HS-5 (cell line): ENCODE data around the gene MCM9.

Source experiments
- DNase-seq: peaks from one replicate; pipeline ENCODE4 v3.0.0-alpha.2; 2012; ENCODE audit warnings: low read depth

Gene MCM9

DNA sequence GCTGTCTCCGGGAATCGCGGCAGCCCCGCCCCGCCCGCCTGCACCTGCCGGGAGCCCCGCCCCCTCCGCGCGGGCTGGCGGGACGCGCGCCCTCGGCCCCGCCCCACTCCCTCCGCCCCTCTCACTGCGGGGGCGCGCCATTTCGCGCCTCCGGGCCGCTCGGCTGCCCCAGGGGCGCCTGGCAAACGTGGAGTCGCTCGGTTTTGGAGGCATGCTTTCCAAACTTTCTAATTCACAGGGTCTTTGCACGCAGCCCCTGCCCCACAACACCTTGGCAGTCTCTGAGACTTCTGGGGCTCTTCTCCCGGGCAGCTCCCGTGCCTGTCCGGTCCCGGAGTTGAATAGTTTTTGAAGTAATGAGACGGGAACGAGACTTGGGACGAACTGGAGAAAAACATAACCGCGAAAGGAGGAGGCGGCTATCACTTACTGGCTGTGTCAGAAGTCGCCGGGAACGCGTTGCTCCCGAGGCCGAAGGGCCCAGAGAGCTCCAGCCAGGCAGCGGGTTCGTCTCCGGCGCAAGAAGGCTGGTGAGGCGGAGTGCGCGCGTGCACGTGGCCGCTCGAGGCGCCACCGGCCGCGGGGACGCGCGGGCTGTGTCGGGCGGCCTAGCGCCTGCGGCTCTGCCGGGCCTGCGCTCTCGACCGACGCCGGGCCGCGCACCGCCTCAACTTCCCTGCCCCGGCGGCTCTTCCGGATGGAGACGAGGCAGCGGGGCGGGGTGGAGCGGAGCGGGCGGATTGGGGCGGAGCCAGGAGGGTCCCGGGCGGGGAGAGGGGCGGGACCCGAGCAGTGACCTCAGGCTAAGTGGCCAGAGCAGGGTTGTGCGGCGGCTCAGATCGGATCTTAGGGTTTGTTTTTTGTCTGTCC, at the start of gene MCM9:
TSS of gene MCM9 (minus strand) at position 699 of the 870 bp plus-strand sequence. CDS start 3,436 bp downstream, outside the sequence.
- peak; percentile 43 for DNase-seq

DNA sequence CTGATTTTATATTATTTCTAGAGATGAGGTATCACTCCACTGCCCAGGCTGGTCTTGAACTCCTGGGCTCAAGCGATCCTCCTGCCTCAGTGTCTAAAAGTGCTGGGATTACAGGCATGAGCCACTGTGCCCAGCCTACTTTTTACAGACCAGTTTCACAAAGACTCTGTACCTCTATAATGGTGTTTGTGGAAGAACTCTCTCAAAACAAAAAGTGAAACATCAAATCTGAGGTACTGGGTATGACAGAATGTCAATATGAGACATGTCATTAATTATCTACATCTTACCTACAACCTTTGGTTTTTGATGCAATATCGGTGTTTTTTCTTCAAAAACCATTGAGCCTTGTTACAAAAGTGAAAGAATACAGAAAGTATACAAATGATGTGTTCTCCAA, 49.4 kb upstream of the MCM9 start:
- DNase-seq, result no peak

DNA sequence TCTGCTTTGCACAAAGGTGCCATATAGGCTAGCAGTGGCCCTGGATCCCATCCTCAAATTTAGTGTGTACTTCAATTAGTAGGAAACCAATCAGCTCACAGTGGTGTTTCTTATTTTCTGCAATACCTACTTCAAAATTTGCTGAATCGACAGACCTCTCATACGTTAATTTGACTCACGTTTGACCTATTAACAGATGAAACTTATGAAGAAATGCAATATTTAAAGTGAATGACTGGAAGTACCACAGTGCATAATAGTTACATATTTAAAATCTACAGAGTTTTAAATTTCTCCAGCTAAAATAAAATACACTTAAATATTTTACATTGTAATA, 47.6 kb upstream of the MCM9 start:
- DNase-seq, result no peak

DNA sequence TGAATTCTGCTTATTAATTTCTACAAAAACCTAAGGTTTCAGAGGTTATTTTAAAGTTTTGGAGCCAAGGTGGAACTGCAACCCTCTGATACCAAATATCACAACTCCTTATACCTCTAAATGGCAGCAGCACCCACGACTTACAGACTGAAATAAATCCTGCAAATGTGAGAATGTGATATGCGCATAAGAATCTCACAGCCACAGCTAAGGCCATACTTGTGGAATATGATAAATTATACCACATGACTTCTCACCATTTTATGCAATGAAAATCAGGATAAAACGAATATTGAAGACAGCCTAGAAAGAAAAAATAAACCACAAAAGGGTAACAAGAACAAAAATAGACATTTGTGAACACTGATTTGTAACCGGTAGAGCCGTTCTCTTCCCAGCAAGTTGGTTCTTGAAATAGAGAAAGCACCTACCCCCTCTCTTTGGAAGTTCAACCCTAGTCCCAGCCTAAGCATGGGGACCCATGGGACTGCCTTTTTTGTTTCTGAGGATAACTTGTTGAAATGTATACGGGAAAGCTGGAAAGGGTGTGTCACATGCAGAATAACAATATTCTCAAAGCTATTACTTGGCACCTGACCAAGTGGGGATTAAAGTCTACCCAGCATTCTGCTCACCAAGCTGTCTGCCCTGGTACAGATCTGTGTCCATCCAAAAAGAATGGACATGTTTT, 47.1 kb upstream of the MCM9 start:
- no peak for DNase-seq

DNA sequence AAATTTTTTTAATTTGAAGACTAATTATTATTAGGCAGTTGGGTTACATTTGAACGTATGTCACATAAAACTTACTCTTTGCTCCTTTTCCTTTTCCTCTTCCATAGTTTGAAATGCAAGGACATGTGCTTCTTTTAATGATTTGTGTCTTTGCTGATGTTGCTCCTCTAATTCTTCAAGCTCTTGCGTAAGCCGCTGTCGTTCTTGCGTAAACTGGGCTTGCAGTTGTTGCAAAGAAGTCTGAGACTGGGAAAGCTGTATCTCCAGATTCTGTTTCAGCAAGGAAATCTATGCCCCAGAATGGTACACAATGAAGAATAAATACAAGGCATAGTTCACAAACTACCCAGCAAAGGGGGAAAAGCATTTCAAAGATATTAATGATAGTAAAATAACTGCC, 45.1 kb upstream of the MCM9 start:
- DNase-seq, result no peak

DNA sequence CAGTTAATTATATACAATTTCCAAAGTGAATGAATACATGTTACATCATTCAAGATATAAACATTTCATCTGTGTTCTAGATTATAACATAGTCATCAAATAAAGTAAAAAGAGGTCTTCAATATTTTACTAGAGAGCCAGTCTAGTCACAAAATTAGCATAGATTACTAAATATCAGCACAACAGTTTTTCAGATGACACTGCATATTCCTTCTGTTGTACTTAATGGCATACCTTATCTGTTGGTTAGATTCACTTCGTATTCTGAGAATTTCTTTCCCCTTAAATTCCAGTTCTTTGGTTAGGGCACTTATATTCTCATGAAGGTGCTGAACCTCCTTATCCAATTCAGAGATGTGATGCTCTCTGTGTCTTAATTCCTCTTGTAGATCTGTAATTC, 39.8 kb upstream of the MCM9 start:
- DNase-seq, result no peak

DNA sequence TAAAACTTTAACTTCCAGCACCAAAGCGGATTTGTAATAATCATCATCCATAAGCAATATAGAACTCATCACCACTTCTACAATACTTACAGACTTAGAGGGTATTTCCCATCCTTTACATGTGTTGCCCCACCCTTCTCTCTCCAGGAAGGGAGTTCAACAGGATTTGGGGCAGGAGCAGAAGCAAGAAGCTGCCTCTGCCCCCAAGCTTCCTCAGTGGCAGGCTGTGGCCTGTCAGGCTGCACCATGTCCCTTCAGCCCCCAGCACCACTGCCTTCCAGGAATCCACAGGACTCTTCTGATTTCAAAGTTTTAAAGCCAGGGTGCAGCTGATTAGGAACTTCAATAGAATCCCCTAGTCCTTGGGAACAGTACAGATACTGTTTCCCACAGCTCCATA, 36.7 kb upstream of the MCM9 start:
- DNase-seq, result no peak

DNA sequence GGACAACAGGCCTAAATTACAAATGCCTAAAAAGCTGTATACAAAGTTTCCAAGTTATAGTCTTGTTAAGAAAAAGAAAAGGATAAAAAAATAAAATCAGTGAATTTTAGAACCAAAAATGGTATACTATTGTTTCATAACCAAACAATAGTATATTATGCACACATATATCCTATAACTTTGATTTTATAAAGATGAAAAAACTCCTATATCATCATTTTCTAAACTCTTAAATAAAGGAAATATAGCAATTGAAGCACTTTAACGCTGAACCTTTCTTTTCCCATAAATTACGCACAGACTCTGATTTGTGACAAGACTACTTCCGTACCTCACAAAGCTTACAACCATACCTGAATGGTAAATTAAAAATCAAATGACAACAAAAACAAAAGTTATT, 35.9 kb upstream of the MCM9 start:
- no peak for DNase-seq

DNA sequence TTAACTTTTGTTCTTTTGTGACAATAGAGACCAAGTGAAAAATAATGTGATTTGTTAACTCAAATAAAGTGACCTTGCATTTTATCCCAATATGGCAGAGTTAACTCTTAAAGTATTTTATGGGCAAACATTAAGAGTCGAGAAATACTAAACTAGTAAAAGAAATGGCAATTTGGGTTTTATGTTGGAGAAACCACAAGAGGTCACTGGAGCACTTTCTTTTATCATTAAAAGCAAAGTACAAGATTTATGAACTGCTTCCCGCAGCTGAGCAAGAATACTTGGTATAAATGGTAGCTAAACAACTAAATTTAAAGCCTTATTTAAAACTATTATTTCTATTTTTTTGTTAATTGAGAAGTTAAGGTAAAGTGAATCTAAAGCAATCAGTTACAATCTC, 33.5 kb upstream of the MCM9 start:
- peak; percentile 3 for DNase-seq

DNA sequence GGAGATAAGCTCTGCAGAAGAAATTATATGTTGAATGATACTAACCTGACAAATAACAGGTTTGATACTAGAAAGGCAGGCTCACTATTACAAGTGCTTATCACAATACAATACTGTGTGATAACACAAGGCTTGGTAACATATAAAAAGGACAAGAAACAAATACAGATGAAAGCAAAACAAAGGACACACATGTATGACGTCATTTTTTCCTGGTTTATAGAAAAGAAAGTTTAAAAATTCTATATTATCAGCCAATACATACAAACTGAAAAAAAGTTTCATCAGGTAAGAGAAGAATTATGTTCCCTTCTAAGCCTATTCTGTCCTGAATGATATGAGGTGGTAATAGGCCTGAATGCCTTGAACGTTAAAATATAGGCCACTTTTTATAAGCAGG, 32.3 kb upstream of the MCM9 start:
- no peak for DNase-seq

DNA sequence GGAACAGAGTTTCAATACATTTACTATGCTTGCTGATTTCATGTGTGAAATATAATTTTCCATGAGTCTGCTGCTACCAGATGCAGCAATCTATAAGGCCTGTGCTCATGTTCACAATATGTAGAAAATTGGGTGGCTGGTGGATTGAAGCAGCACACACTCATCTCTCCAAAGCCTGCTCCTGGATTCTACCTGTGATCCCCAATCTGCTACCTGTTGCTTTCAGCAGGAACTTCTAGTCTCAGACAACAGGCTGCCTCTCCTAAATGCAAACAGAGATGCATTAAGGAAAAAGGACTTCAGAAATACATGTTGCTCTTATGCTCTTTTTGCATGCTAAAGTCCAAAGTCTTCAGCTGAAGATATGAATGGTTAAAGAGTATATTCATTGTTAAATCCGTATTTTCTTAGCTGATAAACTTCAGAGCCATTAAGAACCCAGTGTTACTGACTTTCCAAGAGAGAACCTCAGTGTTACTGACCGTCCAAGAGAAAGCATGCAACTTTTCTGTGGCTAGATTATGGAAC, 30.9 kb upstream of the MCM9 start:
- no peak for DNase-seq

DNA sequence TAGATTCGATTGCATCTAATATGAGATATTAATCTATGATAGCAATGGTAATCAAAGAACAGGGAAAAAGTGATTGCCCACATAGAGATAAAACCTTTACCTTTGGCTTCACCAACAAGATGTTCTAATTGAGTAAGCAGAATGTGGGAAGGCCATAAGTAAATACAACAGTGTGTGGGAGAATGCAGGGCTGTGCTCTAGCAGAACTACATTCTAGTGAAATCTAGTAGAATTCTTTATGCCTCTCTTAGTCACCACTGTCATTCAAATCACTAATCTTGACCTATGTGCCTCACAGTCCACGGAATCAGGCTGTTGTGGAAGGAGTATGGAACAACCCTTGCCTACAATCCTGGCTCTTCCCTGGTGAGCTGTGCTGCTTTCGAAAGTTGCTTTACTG, 30.4 kb upstream of the MCM9 start:
- no peak for DNase-seq

DNA sequence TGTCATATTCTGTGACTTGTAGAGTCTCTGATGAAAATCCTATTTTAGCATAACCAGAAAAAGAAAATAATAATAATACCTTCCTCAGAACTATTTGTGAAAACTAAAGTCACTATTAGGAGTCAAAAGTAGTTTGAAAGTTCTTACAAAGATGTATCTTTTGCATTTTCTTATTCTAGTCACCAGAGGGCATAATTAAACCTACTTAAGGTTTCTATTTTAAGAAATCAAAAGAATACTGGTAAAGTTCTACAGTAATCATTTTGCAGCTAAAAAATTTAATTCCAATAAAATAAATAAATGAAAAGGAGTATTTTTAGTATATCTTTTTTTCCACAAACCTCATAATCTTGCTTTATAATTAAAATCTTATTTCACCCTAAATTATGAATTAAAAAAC, 28.0 kb upstream of the MCM9 start:
- DNase-seq, result no peak

DNA sequence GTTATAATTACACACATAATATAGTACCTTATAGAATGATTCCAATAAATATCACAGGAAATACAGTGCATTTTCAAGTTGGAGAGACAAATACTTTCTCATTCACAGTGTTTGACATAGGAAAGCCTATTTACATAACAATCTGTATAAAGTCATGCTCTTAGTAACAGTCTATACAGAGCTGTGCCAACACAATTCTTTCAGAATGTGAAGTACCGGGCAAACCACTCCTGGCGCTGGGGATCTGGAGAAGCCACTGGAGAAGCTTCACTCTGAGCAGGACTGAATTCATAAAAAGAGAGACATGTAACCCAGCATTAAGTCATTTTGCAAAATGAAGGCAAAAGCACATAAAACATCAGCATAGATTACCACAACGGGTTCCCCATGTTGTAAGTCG, 24.9 kb upstream of the MCM9 start:
- no peak for DNase-seq

DNA sequence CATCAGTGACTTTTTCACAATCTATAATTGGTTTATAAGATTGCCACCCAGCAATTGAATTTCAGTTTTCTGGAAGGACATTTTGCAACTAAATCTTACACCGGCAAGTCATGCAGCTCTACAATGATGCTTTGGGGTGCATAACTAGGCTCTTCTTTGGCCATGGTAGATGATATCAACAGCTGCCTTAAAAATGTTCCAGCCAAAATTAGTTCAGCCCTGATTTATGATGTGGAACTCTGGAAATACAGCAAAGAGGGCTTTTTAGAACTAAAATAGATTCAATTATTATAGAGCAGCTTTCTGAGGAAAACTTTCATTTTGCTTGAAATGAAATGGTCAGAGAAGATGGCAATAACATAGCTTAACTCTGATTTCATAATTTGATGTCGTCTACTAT, 18.4 kb upstream of the MCM9 start:
- no peak for DNase-seq

DNA sequence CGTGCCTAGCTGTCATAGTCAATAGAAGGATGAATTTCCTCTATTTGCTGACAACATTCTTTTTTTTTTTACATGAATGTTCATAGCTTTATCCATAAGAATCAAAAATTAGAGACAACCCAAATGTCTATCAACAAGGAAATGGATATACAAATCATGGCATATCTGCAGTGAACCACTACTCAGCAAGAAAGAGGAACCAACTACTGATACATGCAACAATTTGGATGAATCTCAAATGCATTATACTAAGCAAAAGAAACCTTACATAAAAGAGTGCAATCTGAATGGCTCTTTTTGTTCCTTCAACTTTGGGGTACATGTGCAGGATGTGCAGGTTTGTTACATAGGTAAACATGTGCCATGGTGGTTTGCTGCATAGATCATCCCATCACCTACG, 17.7 kb upstream of the MCM9 start:
- no peak for DNase-seq

DNA sequence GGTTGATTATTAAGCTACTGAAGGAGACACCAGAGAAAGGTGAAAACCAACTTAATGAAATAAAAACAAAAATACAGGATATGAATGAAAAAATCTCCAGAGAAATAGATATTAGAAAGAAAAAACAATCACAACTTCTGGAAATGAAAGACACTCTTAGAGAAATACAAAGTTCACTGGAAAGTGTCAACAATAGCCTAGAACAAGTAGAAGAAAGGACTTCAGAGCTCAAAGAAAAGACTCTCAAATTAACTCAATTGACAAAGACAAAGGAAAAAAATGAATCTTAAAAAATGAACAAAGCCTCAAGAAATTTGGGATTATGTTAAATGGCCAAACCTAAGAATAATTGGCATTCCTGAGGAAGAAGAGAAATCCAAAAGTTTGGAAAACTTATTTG, 10.3 kb upstream of the MCM9 start:
- DNase-seq, result no peak

DNA sequence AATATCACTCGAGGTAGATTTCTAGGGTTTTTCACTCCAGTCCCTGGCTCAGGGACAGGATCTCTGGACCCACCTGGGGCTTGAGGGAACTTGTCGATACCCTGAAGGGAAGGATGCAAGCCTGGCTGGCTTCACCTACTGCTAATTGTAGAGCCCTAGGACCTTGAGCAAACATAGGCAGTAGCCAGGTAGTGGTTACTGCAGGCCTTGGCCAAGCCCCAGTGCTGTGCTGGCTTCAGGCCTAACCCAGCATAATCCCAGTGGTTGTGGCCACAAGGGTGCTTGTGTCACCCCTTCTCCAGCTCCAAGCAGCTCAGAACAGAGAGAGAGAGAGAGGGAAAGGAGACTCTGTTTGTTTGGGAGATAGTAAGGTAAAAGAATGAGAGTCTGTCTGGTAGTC, 5.8 kb upstream of the MCM9 start:
- no peak for DNase-seq

DNA sequence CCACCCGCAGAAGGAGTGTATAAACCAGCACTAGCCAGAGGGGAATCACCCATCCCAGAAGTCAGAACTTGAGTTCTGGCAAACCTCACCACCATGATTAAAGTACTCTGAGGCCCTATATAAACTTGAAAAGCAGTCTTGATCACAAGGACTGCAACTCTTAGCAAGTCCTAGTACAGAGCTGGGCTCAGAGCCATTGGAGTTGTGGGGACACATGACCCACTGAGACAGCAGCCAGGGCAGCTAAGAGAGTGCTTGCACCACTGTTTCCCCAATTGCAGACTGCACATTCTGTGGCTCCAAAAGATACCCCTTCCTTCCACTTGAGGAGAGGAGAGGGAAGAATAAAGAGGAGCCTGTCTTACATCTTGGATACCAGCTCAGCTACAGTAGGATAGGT, 4.7 kb upstream of the MCM9 start:
- DNase-seq, result no peak

DNA sequence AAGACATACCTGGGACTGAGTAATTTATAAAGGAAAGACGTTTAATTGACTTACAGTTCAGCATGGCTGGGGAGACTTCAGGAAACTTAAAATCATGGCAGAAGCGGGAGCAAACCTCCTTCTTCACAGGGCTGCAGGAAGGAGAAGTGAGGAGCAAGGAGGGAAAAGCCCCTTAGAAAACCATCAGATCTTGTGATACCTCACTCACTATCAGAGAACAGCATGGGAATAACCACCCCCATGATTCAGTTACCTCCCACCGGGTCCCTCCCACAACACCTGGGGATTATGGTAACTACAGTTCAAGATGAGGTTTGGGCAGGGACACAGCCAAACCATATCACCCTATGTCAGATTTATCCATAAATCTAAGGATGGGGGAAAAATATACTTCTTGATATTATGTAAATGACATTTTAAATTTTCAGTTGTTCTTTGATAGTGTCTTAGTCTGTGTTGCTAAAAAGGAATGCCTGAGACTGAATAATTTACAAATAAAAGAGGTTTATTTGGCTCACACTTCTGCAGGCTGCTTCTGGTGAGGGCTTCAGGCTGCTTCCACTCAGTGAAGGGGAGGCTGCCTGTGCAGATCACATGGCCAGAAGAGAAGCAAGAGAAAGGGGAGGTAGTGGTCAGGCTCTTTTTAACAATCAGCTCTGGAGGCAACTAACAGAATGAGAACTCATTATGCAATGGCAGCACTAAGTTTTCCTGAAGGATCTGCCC, 1.2 kb upstream of the MCM9 start:
- DNase-seq, result no peak

DNA sequence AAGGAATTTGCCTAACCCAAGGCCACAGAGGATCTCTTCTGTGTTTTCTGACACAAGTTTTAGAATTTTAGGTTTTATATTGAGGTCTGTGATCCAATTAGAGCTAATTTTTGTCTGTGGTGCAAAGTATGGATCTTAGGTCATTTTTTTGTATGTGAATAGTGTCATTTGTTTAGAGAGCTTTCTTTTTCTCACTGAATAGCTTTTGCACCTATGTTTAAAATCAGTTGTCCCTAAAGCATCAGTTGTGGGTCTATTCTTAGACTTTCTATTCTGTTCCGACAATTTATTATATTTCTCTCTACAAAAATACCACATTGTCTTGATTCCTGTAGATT, 341 bp upstream of the MCM9 start:
- no peak for DNase-seq

DNA sequence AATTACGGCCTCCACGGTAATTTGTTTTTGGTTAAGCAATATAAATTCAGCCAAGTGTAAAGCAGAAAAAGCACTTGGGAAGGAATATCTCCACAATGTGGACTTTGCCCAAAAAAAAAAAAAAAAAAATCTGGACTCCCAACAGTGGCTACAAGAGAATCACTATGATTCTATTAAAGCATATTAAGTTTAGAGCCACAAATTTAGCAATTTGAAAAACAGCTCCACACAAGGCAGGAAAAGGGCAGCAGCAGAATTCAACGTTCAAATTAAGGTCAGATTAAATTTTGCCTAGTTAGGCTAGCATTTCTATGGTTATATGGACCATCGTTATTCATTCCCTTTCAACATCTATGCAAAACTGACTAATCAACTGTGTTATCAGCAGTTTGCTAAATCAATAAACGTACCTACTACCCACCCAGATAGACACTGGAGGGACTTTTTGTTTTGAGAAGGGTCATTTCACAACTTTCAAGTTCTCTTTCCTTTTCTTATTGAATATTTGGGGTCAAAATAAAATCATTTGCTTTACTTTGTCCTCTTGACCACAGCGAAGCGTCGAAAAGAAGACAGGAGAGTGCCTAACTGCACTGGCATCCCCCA, 1.0 kb downstream of the MCM9 start:
- DNase-seq, result no peak

DNA sequence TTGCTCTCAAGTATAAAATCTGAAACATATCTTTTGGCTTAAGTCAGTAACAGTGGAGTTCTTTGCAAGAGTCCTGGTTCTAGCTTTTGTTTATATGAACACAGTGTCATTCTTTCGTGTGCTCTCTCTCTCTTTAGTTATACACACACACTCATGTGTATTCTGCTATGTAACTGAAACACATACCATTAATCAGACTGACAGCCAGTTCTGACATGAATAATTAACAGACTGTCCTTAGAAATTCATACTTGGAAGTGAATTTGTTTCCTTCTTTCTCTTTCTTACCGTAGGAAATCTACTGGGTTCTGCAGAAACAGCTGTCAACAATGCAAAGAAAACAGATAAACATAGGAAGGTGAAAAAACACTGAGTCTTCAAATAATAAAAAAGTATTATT, 2.5 kb downstream of the MCM9 start:
- DNase-seq, result no peak
